Mucosa of rectum (tissue), 2 donors: ENCODE measurements around the gene PIGV.
A peak's percentile ranks its signal among the peaks of the same experiment; 100 is the strongest.

Source experiments
- H3K27ac ChIP-seq, 2 donors: one replicate each; pipeline ENCODE4 v1.7.0; 2013; ENCODE audit warnings: inconsistent platforms in 2 of 2, low read depth in 2 of 2, low read length in 2 of 2
- H3K27me3 ChIP-seq, 2 donors: one replicate each; pipeline ENCODE4 v1.7.0; 2013; ENCODE audit warnings: low read length in 2 of 2; ENCODE audit not compliant: control insufficient read depth in 2 of 2, insufficient read depth in 2 of 2
- H3K36me3 ChIP-seq, 2 donors: one replicate each; pipeline ENCODE4 v1.7.0; 2013; ENCODE audit warnings: low read length in 2 of 2; ENCODE audit not compliant: control insufficient read depth in 2 of 2, insufficient read depth in 2 of 2
- H3K4me1 ChIP-seq, 2 donors: one replicate each; pipeline ENCODE4 v1.7.0; 2013; ENCODE audit warnings: low read length in 2 of 2, mild to moderate bottlenecking in 1 of 2; ENCODE audit not compliant: control insufficient read depth in 2 of 2, insufficient read depth in 2 of 2
- H3K4me3 ChIP-seq, 2 donors: one replicate each; pipeline ENCODE4 v1.7.0; 2013; ENCODE audit warnings: low read length in 2 of 2
- H3K9ac ChIP-seq, 2 donors: one replicate each; pipeline ENCODE4 v1.7.0; 2013; ENCODE audit warnings: low read length in 2 of 2, low read depth in 1 of 2, mild to moderate bottlenecking in 1 of 2
- H3K9me3 ChIP-seq, 2 donors: one replicate each; pipeline ENCODE4 v1.7.0; 2013; ENCODE audit warnings: low read length in 2 of 2; ENCODE audit not compliant: control insufficient read depth in 2 of 2
- donor health status: healthy.
- donor health status: Normal muscosa, but diverticular disease.

PIGV gene

GRCh38 chr1:26784023-26784871 lies 3.5 kb upstream of the PIGV start:
- Histone ChIP-seq H3K9me3 (no peaks in the 10 kb centered on the region), H3K4me3 (peak overlapping the region in 1 of 2 donors; percentile 34), H3K4me1 (peaks cover 44 to 47% of the 10 kb centered on the region in 2 donors), H3K36me3 (peaks cover 22 to 23% of the 10 kb centered on the region in 2 donors), H3K27ac (peak overlapping the region; percentile 55 to 66), H3K9ac (no peak overlapping the region), H3K27me3 (no peaks in the 10 kb centered on the region)

GRCh38 chr1:26784886-26785285 lies 2.9 kb upstream of the PIGV start:
- Histone ChIP-seq H3K9ac (no peak overlapping the region), H3K27ac (peak overlapping the region; percentile 7 to 11), H3K4me1 (peaks cover 48 to 50% of the 10 kb centered on the region in 2 donors)

GRCh38 chr1:26785611-26786436 lies 1.9 kb upstream of the PIGV start:
- Histone ChIP-seq H3K36me3 (peaks cover 6 to 10% of the 10 kb centered on the region in 2 donors), H3K4me1 (peaks cover 48 to 50% of the 10 kb centered on the region in 2 donors), H3K9me3 (no peaks in the 10 kb centered on the region), H3K27ac (peak overlapping the region; percentile 99), H3K27me3 (no peaks in the 10 kb centered on the region), H3K4me3 (peak overlapping the region in 1 of 2 donors; percentile 42), H3K9ac (peak overlapping the region; percentile 22 to 99)

More at GRCh38 chr1:26784886-26785285, 2.9 kb upstream of the PIGV start:
- Histone ChIP-seq H3K36me3 (peaks cover 16 to 17% of the 10 kb centered on the region in 2 donors), H3K9me3 (no peaks in the 10 kb centered on the region), H3K4me3 (no peak overlapping the region), H3K27me3 (no peaks in the 10 kb centered on the region)

GRCh38 chr1:26786437-26787380 lies 1.0 kb upstream of the PIGV start:
- H3K4me1 ChIP-seq = peaks cover 48 to 50% of the 10 kb centered on the region in 2 donors

GRCh38 chr1:26787381-26787705 lies 407 bp upstream of the PIGV start:
- Histone ChIP-seq H3K27me3 (no peaks in the 10 kb centered on the region), H3K4me3 (peak overlapping the region; percentile 87 to 95), H3K9me3 (no peaks in the 10 kb centered on the region), H3K9ac (peak overlapping the region; percentile 98 to 99), H3K4me1 (peaks cover 48 to 50% of the 10 kb centered on the region in 2 donors), H3K27ac (peak overlapping the region; percentile 99), H3K36me3 (peaks cover 4 to 6% of the 10 kb centered on the region in 2 donors)

More at GRCh38 chr1:26786437-26787380, 1.0 kb upstream of the PIGV start:
- peaks cover 4 to 6% of the 10 kb centered on the region in 2 donors for H3K36me3 ChIP-seq
- H3K4me3 ChIP-seq = peak overlapping the region; percentile 87 to 95
- peak overlapping the region; percentile 98 to 99 for H3K9ac ChIP-seq
- peak overlapping the region; percentile 99 for H3K27ac ChIP-seq
- H3K27me3 ChIP-seq = no peaks in the 10 kb centered on the region
- no peaks in the 10 kb centered on the region for H3K9me3 ChIP-seq

- Histone ChIP-seq H3K36me3 (peaks cover 0 to 4% of the 10 kb centered on the region in 2 donors), H3K27ac (peak overlapping the region; percentile 99), H3K9me3 (no peaks in the 10 kb centered on the region), H3K4me3 (peak overlapping the region; percentile 87 to 95), H3K4me1 (peaks cover 43 to 44% of the 10 kb centered on the region in 2 donors), H3K9ac (peak overlapping the region; percentile 98 to 99), H3K27me3 (no peaks in the 10 kb centered on the region)
Measured at GRCh38 chr1:26788515-26788785, 700 bp downstream of the PIGV start.

GRCh38 chr1:26788836-26789611 lies 1.3 kb downstream of the PIGV start:
- Histone ChIP-seq H3K36me3 (peaks cover under 1 to 8% of the 10 kb centered on the region in 2 donors), H3K4me1 (peaks cover 38% of the 10 kb centered on the region in 2 donors), H3K27me3 (no peaks in the 10 kb centered on the region), H3K4me3 (peak overlapping the region; percentile 87 to 95), H3K27ac (peak overlapping the region; percentile 99), H3K9me3 (no peaks in the 10 kb centered on the region), H3K9ac (peak overlapping the region; percentile 98 to 99)

GRCh38 chr1:26789612-26789865 lies 1.8 kb downstream of the PIGV start:
- Histone ChIP-seq H3K27ac (peak overlapping the region in 1 of 2 donors; percentile 99), H3K9me3 (no peaks in the 10 kb centered on the region), H3K27me3 (no peaks in the 10 kb centered on the region), H3K4me3 (no peak overlapping the region), H3K36me3 (peaks cover 6 to 13% of the 10 kb centered on the region in 2 donors), H3K9ac (no peak overlapping the region), H3K4me1 (peaks cover 33% of the 10 kb centered on the region in 2 donors)

- Histone ChIP-seq H3K4me3 (no peak overlapping the region), H3K9ac (no peak overlapping the region), H3K36me3 (peaks cover 9 to 17% of the 10 kb centered on the region in 2 donors), H3K27ac (no peak overlapping the region), H3K27me3 (no peaks in the 10 kb centered on the region), H3K4me1 (peaks cover 29 to 31% of the 10 kb centered on the region in 2 donors), H3K9me3 (no peaks in the 10 kb centered on the region)
Measured at GRCh38 chr1:26789931-26790330, 2.2 kb downstream of the PIGV start.
